K562 (cell line): Measurements from ENCODE around the gene HTRA3.

Experiments used
- EZH2 ChIP-seq: IDR thresholded peaks from 2 replicates; pipeline ENCODE4 v1.6.1; 2012; ENCODE audit warnings: low read depth, mild to moderate bottlenecking, inconsistent platforms, low read length, borderline replicate concordance
- KDM5B ChIP-seq: fragments of 200-600 bp; sonication (generic); IDR thresholded peaks from 2 replicates; pipeline ENCODE4 v1.6.1; 2012; ENCODE audit warnings: low read depth, mild to moderate bottlenecking, moderate library complexity, low read length, control low read depth, inconsistent platforms; ENCODE audit not compliant: insufficient replicate concordance
- ZNF146 ChIP-seq: IDR thresholded peaks from one replicate; pipeline ENCODE4 v1.6.1; 2018; ENCODE audit warnings: missing compliant biosample characterization; ENCODE audit not compliant: unreplicated experiment

GRCh38 chr4:8312069-8312445, 42.5 kb downstream of the HTRA3 start:
- no peak for TF ChIP-seq EZH2
- no peak for TF ChIP-seq ZNF146 (CRISPR knock-in tag)
- no peak for TF ChIP-seq KDM5B
